ENCODE data around the gene OR1D5.
"Not testable (repeated sequence)": the region's sequence is repeated elsewhere in the genome, so short reads cannot be mapped to it uniquely, and the experiment has no call there.

The OR1D5 gene, protein sequence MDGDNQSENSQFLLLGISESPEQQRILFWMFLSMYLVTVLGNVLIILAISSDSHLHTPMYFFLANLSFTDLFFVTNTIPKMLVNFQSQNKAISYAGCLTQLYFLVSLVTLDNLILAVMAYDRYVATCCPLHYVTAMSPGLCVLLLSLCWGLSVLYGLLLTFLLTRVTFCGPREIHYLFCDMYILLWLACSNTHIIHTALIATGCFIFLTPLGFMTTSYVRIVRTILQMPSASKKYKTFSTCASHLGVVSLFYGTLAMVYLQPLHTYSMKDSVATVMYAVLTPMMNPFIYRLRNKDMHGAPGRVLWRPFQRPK

DNA sequence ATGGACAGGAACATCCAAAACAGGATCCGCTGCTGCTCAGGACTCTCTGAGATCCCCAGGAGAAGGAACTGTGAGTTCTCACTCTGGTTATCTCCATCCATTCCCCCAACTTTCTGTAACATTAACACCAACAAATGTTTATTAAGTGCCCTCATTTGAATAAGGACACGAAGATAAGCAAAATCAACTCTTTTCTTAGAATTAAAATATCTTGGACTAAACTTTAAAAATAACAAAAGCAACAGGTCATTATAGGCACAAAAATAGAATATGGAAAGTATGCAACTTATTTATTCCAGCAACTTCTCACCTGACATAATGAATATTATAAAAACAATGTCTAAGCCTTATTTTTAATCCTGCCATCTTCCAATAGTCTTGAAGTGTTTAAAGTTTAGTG is at the start of gene OR1D5:
TSS of gene OR1D5 (minus strand) at position 101 of the 400 bp plus-strand sequence. CDS start at position 101, 0 bp downstream.
- not testable (repeated sequence) for DNase-seq

DNA sequence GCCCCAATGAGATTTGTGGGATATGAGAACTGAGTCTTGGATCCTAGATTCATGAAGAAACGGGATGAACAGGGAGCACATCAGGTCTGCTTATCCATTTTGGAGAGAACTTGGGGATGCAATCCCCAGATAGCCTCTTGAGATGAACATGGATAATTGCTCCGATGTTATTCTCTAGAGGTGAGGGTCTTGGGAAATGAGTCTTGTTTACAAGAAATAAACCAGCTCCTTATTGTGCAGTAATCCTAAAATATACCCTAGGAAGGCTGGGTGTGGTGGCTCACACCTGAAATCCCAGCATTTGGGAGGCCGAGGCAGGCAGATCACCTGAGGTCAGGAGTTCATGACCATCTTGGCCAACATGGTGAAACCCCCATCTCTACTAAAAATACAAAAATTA is 40.9 kb upstream of the OR1D5 start, which contains the start of gene OR1D2:
TSS of gene OR1D2 (minus strand) at position 101 of the 400 bp plus-strand sequence. CDS start 11,426 bp downstream, outside the sequence.
- DNase-seq: no peak

DNA sequence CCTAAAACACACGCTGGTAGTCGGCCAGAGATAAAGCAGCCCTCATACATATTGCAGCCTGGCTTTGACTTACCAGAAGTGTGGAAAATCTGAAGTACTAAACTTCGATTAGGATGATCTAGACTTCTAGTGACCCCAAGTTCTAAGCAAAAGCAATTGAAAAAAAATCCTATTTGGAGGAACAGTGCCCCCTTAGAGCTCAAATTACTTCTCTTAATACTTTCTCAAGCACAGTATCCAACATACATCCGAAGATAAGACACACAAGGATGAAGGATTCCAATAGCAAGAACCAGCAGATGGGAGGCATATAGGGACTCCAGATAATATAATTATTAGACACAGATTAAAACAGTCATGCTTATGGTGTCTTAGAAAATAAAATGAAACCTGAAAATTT is 10.4 kb upstream of the OR1D5 start:
- not testable (repeated sequence) for DNase-seq

DNA sequence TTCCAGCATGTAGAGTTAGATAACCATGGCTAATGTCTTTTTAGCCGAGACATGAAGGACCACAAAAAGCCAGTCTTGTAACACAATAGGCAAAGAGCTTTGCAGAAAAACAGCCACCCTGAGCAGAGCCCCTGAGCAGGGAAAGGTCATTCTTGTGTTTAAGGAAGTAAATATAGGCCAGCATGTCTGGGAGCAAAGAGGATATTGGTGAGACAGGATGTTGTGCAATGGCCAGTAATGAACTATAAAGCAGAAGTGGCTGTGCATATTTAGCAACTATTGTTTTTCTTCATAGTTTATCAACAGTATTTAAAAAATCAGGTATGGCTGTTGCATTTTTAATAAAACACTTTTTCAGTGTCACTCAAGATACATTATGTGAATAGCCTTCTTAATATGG is 1.8 kb upstream of the OR1D5 start:
- DNase-seq: not testable (repeated sequence)

DNA sequence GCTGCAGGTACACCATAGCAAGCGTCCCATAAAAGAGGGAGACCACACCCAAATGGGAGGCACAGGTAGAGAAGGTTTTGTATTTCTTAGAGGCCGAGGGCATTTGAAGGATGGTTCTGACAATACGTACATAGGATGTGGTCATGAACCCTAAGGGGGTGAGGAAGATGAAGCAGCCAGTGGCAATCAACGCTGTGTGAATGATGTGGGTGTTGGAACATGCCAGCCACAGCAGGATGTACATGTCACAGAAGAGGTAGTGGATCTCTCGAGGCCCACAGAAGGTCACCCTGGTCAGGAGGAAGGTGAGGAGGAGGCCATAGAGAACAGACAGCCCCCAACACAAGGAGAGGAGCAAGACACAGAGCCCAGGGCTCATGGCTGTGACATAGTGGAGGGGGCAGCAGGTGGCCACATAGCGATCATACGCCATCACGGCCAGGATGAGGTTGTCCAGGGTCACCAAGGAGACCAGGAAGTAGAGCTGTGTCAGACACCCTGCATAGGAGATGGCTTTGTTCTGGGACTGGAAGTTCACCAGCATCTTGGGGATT is 506 bp downstream of the OR1D5 start:
- DNase-seq: not testable (repeated sequence)

DNA sequence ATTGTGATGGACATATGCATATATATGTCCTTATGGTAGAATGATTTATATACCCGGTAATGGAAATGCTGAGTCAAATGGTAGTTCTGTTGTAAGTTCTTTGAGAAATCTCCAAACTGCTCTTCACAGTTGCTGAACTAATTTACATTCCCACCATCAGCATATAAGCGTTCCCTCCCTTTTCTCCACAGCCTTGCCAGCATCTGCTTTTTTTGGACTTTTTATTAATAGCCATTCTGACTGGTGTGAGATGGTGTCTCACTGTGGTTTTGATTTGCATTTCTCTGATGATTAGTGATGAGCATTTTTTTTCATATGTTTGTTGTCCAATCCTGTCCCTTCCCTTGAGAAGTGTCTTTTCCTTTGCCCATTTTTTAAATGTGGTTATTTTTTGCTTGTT is 8.5 kb downstream of the OR1D5 start:
- not testable (repeated sequence) for DNase-seq

DNA sequence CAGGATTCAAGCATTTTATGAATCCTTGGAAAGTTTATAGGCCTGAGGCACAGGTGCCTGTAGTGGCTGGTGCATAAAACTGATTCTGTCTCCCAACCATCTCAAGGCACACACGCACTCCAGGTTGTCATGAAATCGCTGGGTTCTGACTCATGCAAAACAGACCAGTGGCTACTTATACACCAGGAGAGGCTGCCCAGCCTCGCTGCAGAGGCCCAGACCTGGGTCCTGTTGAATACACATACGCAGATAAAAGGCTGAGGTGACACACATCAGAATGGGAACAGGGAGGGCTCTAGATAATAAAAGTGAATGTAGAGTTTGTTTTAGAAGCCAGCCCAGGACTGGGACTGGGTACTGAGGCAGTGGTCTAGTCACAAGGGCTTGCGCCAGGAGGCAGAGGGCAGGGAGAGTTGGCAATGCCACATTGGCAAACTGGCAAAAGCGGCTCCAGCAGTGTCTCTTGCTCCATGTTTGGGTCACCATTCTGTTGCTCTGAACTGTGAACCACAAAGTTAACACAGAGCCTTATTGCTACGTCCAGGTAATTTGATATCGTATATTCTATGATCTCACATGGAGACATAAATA is 13.6 kb downstream of the OR1D5 start:
- DNase-seq: no peak

DNA sequence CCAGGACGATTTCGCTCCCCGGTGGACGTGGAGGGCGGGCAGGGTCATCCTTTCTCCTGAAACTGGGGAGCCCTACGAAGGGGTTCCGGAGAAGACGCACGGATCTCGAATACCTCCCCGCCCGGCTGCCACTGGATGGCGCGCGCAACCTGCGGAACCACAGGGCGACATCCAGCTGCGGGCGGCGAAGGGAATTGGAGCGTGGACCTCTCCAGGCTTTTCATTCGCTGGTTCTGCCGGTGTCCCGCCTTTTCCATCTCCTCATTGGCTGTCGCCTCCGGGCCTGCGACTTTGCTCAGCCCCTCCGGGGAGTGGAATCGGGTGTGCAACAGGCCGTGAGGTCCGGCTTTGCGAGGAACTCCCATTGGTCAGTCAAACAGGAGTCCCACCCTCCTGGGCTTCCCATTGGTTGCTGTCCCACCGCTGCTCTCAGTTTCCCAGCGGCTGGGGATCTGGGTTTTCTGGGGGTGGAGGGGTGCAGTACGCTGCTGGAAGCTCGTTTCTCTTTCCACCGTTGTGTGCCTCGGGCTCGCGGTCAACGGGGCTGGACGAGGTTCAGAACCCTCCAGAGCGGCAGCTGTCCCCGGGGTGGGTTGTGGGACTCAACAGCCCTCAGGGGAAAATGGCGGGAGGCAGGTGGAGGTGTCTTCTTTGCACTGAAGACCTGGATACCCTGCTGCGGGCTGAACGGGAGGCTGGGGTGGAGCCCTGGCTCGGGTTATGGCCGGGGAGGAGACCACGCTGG is 14.5 kb downstream of the OR1D5 start:
- DNase-seq: peak; percentile 79 to 84 (median 83)

DNA sequence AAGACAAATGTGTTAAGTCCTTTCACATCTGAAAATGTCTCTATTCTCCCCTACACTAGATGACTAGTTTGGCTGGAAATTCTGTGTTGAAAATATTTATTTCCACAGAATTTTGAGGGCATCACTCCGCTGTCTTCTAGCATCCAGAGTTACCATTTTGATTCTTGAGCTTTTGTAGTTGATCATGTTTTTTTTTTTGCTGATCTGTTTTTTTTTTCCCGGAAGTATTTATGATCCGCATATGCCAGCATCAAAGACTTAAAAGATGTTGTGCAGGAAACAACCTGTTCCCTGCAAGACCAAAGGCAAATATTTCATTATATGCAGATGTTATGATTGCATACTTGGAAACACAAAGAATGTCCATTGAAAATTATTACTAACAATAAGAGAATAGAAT is 16.7 kb downstream of the OR1D5 start:
- DNase-seq: no peak

DNA sequence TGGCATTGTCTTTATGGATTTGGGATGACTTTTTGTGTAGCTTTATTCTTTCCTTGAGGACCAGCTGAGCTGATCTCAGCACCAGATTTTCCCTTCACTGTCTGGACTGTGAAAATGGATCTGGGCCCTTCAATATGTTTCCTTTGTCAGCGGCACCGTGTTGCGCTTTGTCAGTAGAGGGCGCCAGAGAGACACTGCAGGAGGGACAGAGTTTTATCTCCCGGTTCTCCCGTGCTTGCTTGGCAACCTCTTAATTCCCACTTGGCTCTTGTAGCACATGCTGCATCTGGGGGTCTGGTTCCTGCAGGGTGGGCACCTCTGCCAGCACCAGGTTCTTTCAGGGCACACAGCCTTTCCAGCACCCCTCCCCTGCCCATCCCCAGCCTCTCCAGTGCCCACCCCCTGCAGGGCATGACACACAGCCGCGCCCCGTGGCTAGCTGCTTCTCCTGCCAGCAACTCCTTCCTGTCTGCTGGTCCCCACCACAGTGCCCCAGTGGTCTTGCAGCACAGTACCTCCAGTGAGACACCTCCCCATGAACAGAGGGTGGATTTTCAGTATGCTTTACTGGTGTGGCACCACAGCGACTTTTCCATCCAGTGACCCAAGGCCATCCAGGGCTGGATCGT is 19.6 kb downstream of the OR1D5 start:
- no peak for DNase-seq

DNA sequence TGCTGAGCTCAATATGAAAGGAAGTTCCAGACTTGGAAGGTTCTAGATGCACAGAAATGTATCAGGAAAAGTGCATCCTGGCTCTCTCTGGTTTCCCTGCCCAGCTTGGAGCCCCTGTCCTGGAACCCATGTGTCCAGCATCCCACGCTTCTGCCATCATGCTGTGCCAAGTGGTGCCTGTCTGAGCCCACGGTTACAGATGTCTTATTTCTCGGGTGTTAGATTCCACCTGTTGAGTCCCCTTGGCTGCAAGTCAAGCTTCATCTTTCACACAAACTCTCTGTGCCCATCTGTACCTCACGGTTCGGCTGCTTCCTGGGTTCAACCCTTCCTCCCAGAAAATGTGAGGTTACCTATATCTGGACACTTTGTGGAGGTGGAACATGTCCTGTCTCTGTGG is 22.5 kb downstream of the OR1D5 start:
- DNase-seq: no peak

DNA sequence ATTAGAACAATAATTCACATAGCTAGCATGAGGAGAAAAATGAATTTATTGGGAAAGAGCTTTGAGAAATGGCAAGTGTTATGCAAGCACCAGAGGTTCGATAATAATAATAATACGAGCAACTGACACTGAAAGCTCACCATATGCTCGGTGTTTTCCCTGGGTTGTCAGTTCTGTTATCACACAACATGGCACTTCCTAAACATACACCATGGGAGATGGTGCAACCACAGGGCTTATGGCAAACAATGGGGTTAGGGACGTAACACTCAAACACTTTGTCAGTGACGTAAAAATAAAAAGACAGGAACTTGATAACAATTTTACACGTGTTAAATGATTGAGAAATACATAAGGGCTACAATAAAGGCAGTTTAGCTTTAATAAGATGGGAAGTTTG is 23.7 kb downstream of the OR1D5 start:
- no peak for DNase-seq

DNA sequence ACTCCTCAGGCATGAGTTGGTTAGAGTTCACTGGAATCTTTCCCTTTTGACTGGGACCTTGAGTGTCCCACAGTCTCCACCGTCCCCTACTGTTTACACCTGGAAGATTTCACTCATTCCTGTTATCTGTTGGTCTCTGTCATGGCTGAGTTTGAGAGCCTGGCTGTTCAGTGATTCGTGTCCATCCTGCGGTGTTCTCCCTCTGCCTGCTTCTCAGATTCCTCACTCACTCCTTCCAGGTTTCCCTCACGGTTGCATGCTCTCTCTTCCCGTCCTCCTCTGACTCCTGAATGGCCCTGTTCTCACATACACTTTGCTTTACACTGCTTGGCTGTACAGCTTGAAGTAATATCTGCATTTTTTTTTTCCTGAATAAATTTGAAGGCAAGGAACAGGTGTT is 24.5 kb downstream of the OR1D5 start:
- DNase-seq: no peak

DNA sequence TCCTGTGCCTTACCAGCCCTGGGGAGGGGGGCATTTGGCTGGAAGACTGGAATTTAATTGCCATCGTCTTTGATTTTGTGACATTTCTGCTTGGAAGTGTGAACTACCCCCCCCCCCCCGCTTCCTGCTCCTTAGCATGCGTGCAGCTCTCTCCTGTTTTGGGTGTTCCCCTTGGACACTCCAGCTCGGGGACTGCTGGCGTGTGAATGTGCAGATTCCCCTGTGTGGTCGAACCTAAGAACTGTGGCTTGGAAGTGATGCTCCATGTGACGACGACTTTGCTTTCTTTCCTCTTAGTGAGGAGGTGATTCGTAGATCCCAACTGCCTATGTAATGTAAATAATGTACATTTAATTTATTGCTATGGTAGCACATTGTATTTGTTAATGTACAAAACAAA is 26.1 kb downstream of the OR1D5 start:
- DNase-seq: no peak

DNA sequence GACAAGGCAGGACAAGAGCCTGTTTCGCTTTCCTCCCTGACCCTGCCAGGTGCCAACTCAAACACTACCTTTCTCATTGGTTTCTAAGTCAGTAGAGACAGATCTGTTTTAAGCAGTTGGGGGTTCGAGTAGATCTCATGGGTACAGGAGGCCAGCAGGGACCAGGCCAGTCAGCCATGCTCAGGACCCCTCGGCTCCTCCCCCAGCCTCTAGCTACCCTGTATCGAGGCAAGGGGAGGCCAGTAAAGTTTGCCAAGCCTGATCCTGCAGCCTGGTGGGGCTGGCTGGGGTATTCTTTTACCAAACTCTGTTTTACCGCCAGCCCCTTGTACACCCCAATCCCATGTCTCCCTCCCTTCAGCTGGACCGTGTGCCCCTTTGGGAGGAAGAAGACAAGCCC is 26.6 kb downstream of the OR1D5 start:
- no peak for DNase-seq

DNA sequence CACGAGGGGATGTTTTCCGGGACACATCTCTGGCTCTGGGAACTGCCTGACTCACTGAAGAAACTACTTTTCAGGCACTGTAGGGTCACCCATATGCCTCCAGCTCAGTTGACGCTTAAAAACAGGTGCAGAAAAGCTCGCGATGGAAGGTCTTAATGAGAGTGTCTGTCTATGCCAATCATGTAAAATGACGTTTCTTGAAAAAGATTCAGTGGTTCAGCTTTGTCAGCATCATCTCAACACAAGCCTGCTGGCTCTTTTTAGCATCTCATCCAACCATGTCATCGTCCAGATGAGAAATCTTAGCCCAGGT is 27.5 kb downstream of the OR1D5 start:
- no peak for DNase-seq

DNA sequence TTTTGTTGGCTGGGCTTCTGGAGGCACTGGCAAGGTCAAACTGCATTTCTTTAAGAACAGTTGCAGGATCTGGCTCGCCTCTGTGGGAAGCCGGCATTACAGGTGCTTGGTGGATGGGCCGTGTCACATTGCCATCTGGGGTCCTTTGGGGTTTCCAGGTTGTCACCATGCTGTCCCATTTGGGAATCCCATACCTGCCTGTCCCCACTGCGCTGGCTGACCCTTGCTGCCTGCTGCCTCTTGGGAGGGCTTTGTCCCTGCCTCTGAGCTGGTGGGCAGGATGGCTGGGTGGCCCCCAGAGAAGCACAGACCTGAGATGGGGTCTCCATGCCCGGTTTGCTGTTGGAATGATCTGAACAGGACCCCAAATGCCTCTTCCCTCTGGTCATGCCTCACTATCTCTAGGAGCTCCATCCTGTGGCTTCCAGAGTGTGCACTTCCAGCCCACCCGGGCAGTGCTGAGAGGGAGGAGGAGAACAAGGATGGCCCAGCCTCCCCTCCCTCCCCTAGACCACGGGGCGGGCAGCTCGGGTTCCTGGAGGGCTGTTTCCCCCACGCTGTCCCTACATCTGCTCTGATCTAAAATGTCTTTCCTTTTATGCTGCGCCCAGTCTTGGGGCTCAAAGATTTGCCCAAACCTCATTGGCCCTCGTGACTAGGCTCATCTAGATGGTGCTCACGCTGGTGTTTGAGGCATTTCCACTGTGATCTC is 28.0 kb downstream of the OR1D5 start:
- DNase-seq: no peak

DNA sequence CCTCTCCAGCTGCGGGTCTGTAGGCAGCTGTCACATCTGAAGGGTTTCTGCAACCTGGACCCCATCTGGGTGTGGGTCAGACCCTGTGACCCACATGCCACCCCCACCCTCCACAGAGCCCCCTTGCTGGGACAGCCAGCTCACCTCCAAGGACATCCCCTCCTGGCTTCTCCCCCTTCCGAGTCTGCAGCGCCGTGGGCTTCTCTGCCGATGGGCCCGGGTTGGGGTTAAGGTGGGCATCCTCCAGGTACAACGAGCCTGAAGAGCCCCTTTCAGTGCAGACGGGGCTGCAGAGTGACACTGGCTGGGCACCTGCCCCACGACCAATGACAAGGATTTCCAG is 28.9 kb downstream of the OR1D5 start:
- no peak for DNase-seq

DNA sequence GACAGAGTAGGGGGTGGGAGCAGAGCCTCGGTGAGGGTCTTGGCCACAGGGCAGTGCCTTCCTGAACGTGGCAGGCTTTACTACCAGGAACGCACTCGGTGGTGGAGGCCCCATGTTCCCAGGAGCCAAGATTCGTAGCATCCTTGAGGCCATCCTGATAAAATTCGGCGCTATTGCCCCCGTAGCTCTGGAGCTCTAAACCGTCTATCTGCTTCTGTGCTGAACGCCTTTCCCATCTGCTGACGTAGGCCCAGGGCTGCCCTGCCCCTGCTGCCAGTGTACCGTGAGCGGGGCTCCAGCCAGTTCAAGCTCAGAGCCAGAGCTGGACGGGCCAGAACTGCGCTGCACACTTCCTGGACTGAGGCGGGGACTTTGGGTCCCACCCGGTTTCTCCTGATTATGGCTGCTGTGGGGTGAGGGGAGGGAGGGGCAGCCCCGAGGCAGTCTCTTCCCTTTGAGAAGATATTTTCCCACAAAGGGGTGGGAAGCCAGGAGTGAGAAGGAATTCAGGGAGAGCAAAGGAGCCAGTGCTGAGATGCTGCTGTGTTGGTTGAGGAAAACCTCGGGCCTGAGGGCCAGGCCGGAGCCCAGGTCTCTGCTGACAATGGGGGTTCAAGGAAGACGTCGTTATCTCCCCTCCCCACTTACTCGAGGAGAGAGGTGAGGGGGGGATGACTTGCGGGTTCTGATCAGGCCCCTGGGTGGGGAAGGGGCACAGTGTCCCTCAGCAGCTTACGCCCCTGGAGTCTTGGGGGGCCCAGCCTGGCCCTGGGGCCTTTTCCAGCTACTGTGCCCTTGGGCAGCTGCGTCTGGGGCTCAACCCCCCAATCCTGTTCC is 29.4 kb downstream of the OR1D5 start:
- no peak for DNase-seq

DNA sequence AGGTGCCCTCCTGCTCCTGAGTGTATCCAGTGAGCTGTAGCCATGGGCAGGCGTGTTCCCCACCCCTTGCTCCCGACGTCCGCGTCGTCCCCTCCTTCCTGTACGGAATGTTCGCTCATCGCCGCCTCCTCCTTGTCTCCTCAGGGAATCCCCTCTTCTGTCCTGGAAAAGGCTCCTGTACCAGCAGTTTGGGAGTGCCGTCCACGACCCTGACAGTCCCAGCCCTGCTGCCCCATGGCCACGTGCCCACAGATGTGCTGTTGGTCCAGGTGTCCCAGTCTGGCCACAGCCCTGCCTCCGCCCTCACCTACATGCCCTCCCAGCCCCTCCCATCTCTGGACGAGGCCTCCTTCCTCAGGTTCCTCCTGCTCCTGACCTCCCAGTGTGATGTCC is 30.2 kb downstream of the OR1D5 start:
- no peak for DNase-seq
